Spleen (tissue), 11 donors: ENCODE data around the gene LPCAT1. TPM values are rescaled to one million over a fixed set of nuclear protein-coding genes. Genes with fewer than 3 reads are reported as not detected.

ENCODE experiments used
- DNase-seq: peaks from one replicate; pipeline ENCODE4 v3.0.0-alpha.2; 2020
- H3K27ac ChIP-seq, 8 donors: fragments of 200-600 bp; sonication (generic) in 7 of 8; 1 replicate in 4 of 8; 2 replicates in 4 of 8; pipeline versions ENCODE4 v1.5.0 to v1.8.0; 2016 to 2021; ENCODE audit warnings: inconsistent platforms in 4 of 8, mild to moderate bottlenecking in 4 of 8, moderate library complexity in 1 of 8
- H3K27me3 ChIP-seq, 7 donors: fragments of 200-600 bp; sonication (generic) in 6 of 7; replicated peaks in 1 of 7; 1 replicate in 4 of 7; 2 replicates in 3 of 7; pipeline versions ENCODE4 v1.5.0 to v1.8.0; 2016 to 2021; ENCODE audit warnings: inconsistent platforms in 3 of 7, mild to moderate bottlenecking in 1 of 7
- H3K36me3 ChIP-seq, 6 donors: fragments of 200-600 bp; sonication (generic) in 5 of 6; 1 replicate in 4 of 6; 2 replicates in 2 of 6; pipeline versions ENCODE4 v1.5.0 to v1.8.0; 2016 to 2021; ENCODE audit warnings: inconsistent platforms in 2 of 6
- H3K4me1 ChIP-seq, 6 donors: fragments of 200-600 bp; sonication (generic) in 5 of 6; 1 replicate in 3 of 6; 2 replicates in 3 of 6; pipeline versions ENCODE4 v1.5.0 to v1.8.0; 2016 to 2021; ENCODE audit warnings: inconsistent platforms in 3 of 6
- H3K4me3 ChIP-seq, 8 donors: fragments of 200-600 bp; sonication (generic) in 7 of 8; 1 replicate in 4 of 8; 2 replicates in 4 of 8; pipeline versions ENCODE4 v1.5.0 to v1.8.0; 2016 to 2021; ENCODE audit warnings: inconsistent platforms in 4 of 8, mild to moderate bottlenecking in 4 of 8, moderate library complexity in 2 of 8
- H3K9me3 ChIP-seq, 8 donors: fragments of 200-600 bp; sonication (generic) in 7 of 8; 1 replicate in 4 of 8; 2 replicates in 4 of 8; pipeline versions ENCODE4 v1.5.0 to v1.8.0; 2016 to 2021; ENCODE audit warnings: inconsistent platforms in 4 of 8
- CTCF ChIP-seq, 11 experiments: fragments of 200-600 bp in 7 of 11; fragments of 450-650 bp in 4 of 11; sonication (generic) in 4 of 11; IDR thresholded peaks in 8 of 11; conservative IDR thresholded peaks in 3 of 11; 1 replicate in 7 of 11; 2 replicates in 4 of 11; pipeline versions ENCODE4 v1.4.0 to v1.8.0; 2016 to 2021; ENCODE audit warnings: antibody characterized with exemption in 11 of 11, inconsistent platforms in 4 of 11, mild to moderate bottlenecking in 1 of 11
- POLR2A ChIP-seq, 3 donors: fragments of 450-650 bp; IDR thresholded peaks; one replicate each; pipeline ENCODE4 v1.5.1; 2017; ENCODE audit warnings: antibody characterized with exemption in 3 of 3, mild to moderate bottlenecking in 1 of 3
- POLR2AphosphoS5 ChIP-seq, 3 donors: sonication (generic); formaldehyde crosslinking; IDR thresholded peaks; one replicate each; pipeline ENCODE4 v1.5.1; 2017; ENCODE audit warnings: antibody characterized with exemption in 3 of 3
- WGBS, 5 donors: extraction: QIAGEN DNeasy Blood & Tissue Kit in 3 of 5; methylation state at CpG; one replicate each; pipeline versions ENCODE4 v1.1.5 to v1.1.7; 2013 to 2018; 5-methylcytosine and 5-hydroxymethylcytosine counted together
- intact Hi-C: fragments of 100-400 bp; cut with DNase I; formaldehyde crosslinking; loops from one replicate; pipeline ENCODE4 v1.15.0; 2023; ENCODE audit warnings: low total_unique reads
- polyA plus RNA-seq, 3 donors: library from polyadenylated mRNA; stranded (reverse); fragments of 200-250 nt; gene quantifications; one replicate each; pipeline ENCODE4 v1.2.1, GENCODE V29; 2013
- total RNA-seq, 7 donors: library from RNA; depleted of rRNA in 3 of 7; stranded (reverse); fragments of >200 nt in 3 of 7; fragmentation: NEBNext Ultra II Directional in 4 of 7; extraction: Animal tissue kit (Norgen Biotek cat#: 25700) in 4 of 7; gene quantifications; one replicate each; pipeline versions ENCODE4 v1.1.0 to v1.2.1, GENCODE V29; 2016 to 2021
- donor health status: healthy with polysubstance abuse.
- donor health status: DM: no; HTN: no; CAD: no; lungs with moderate emphysema.
- donor health status: DM: no; HTN: no; CAD: no.
- donor health status: Bipolar disorder and iron deficiency.
- donor health status: healthy.
- donor health status: DM: no; HTN: no; CAD: no.
- donor health status: DM: yes; HTN: yes; CAD: no.

The LPCAT1 gene
- total and polyA plus RNA-seq, 10 donors = 52.2 to 322 (median 174) TPM

- peak overlapping the region in 3 of 8 donors; percentile 16 to 62 (median 35) for H3K4me3 ChIP-seq
- H3K9me3 ChIP-seq = no peaks in the 10 kb centered on the region
- H3K27ac ChIP-seq = peak overlapping the region in 7 of 8 donors; percentile 85 to 96 (median 92)
- no peak for DNase-seq
- intact Hi-C loops = loop anchor here (5.0 kb wide), 1 partner anchor 35 kb away; no protein-coding TSS in a partner anchor
- no peaks in the 10 kb centered on the region for H3K27me3 ChIP-seq
- TF ChIP-seq POLR2A (IDR thresholded peaks at IDR 0.05) (no peak), POLR2AphosphoS5 (IDR thresholded peaks at IDR 0.05) (peak; percentile 56 to 67 (median 65))
- peaks cover 34 to 100% (median 93%) of the 10 kb centered on the region in 6 donors for H3K4me1 ChIP-seq
- 55 to 63% (median 56%) methylated on average over 10 to 12 of the region's 12 CpGs for WGBS, 5 donors
- peaks cover 0 to 93% (median 57%) of the 10 kb centered on the region in 6 donors for H3K36me3 ChIP-seq
These were observed 31.0 kb downstream of the LPCAT1 start for GRCh38 chr5:1492757-1493156.

GRCh38 chr5:1490376-1490775 is 33.4 kb downstream of the LPCAT1 start:
- Histone ChIP-seq H3K9me3 (no peaks in the 10 kb centered on the region), H3K36me3 (peaks cover 0 to 98% (median 81%) of the 10 kb centered on the region in 6 donors), H3K4me1 (peaks cover 26 to 100% (median 83%) of the 10 kb centered on the region in 6 donors), H3K4me3 (peak overlapping the region in 1 of 8 donors; percentile 42), H3K27ac (peak overlapping the region; percentile 37 to 96 (median 74)), H3K27me3 (no peaks in the 10 kb centered on the region)
- no peak for DNase-seq
- WGBS, 5 donors = 41 to 64% (median 60%) methylated on average over 12 of the region's 12 CpGs
- TF ChIP-seq POLR2AphosphoS5 (IDR thresholded peaks at IDR 0.05) (peak; percentile 31 to 59 (median 57)), CTCF (IDR thresholded peaks at IDR 0.05 in 8 of 11, conservative IDR thresholded peaks at IDR 0.05 in 3 of 11) (no peak)
- intact Hi-C loops = loop anchor here (5.0 kb wide), 1 partner anchor 37 kb away; no protein-coding TSS in a partner anchor

GRCh38 chr5:1489754-1490153 is 34.0 kb downstream of the LPCAT1 start:
- Histone ChIP-seq H3K27me3 (no peaks in the 10 kb centered on the region), H3K36me3 (peaks cover 0 to 100% (median 86%) of the 10 kb centered on the region in 6 donors), H3K27ac (peak overlapping the region; percentile 56 to 96 (median 74)), H3K9me3 (no peaks in the 10 kb centered on the region), H3K4me3 (peak overlapping the region in 1 of 8 donors; percentile 42), H3K4me1 (peaks cover 27 to 100% (median 83%) of the 10 kb centered on the region in 6 donors)
- TF ChIP-seq POLR2A (IDR thresholded peaks at IDR 0.05) = no peak
- TF ChIP-seq CTCF (IDR thresholded peaks at IDR 0.05 in 8 of 11, conservative IDR thresholded peaks at IDR 0.05 in 3 of 11) = no peak
- TF ChIP-seq POLR2AphosphoS5 (IDR thresholded peaks at IDR 0.05) = no peak
- WGBS, 5 donors = 81 to 95% (median 91%) methylated on average over 18 of the region's 18 CpGs
- intact Hi-C loops = loop anchor here (5.0 kb wide), 1 partner anchor 38 kb away; no protein-coding TSS in a partner anchor
- no peak for DNase-seq

GRCh38 chr5:1488882-1489680 is 34.7 kb downstream of the LPCAT1 start:
- H3K36me3 ChIP-seq = peaks cover 0 to 100% (median 89%) of the 10 kb centered on the region in 6 donors
- DNase-seq = no peak

More at GRCh38 chr5:1488882-1489680, 34.7 kb downstream of the LPCAT1 start:
- Histone ChIP-seq H3K4me3 (peak overlapping the region in 1 of 8 donors; percentile 42), H3K27me3 (no peaks in the 10 kb centered on the region), H3K9me3 (no peaks in the 10 kb centered on the region), H3K4me1 (peaks cover 32 to 100% (median 83%) of the 10 kb centered on the region in 6 donors), H3K27ac (peak overlapping the region; percentile 56 to 96 (median 74))
- WGBS, 5 donors = 62 to 72% (median 63%) methylated on average over 7 to 14 of the region's 14 CpGs
- no peak for TF ChIP-seq POLR2A (IDR thresholded peaks at IDR 0.05)
- TF ChIP-seq POLR2AphosphoS5 (IDR thresholded peaks at IDR 0.05) = peak; percentile 3 to 69 (median 67)
- intact Hi-C loops = no loop called here
